GM21367 (cell line): ENCODE results near the gene LGR6.

Experiments used
- ATAC-seq: cut with Tn5 transposase; IDR thresholded peaks from one replicate; pipeline ENCODE4 v1.9.1; 2021; ENCODE audit not compliant: unreplicated experiment

Gene LGR6

DNA sequence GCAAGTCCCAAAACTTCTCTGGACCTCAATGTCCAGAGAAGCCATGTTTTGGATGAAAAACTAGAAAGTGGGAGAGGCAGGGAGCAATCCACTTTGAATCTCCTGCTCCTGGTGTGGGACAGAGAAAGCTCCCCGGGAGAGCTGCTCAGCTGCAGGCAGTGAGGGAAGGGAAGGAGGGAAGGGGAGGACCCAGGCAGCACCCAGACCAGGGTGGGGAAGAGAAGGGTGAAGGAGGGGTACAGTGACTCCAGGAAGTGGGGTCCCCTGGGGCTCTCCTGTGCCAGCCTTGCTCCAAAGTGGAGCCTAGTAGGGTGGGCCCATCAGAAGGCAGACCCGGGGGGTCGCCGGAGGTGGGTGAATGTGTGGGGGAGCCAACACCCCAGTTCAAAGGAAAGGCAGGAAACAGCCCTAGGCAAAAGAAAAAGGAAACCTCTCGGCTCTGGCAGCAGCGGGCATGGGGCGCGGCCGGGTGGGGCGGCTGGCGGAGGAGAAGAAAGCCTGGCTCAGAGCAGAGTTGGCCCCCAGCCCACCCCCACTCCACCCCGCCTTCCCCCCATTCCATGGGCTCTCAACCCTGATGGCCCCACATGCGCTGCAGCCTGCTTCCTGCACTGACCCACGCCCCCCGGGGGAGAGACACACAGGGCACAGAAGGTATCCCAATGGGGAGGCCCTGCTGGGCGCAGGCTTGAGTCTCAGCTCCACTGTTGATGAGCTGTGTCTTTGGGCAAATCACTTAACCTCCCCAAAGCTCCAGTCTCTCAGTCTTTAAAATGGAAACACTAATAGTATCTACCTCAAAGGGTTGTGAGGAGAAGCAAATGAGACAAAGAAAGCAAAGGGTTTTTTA lies 5.7 kb downstream of the LGR6 start:
- ATAC-seq: no peak

DNA sequence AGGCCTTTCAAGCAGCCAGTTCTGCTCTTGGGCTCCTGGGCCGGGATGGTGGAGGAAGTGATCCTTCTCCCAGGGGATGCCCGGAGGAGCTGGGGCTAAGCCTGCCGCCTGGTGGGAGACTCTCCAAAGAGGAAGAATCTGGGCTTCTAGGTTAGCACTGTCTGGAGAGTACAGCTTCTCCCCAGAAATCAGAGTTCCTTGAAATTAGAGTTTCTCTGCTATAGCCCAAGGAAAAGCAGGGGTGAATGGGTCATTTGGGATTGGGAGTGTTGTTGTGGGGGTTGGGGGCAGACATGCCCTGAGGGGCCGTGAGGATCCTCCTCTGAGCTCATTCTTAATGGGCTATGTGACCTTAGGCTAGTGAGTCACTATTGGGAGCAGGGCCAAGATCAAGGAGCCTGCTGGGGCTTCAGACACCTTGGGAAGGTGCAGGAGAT lies 6.5 kb downstream of the LGR6 start:
- no peak for ATAC-seq

DNA sequence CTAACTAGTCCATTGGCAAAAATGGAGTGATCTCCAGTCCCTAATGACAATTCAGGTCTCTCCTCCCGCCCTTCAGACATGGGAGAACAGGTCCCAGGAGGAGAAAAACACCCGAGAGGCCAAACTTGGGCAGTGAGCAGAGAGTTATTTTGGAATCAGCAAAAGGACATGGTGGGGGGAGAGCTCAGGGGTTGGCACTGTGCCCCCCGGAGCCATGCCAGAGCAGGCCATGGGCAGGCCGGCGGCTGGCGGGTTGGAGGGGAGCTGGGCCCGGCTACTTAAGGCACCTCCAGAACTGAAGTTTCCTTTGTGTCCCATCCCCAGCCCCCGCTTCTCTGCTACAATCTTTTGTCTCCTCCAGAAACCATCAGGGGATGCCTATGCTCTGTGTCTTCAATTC lies 7.1 kb downstream of the LGR6 start:
- ATAC-seq: no peak

DNA sequence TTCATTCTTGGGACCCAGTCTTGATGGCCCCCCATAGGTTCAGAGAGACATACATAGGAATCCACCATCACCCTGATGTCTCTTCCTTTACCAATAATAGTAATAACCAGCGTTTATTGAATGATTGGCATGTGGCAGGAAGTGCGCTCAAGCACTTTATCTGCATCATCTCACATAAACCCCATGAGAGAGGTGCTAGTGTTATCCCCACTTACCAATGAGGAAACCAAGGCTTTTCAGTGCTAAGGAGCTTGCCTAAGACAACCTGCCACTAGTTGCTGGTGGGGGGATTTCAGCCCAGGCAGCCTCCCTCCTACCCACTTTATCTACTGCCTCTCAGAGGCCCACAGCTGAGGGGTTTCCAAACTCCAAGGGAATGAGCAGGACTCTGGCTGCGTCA lies 7.7 kb downstream of the LGR6 start:
- ATAC-seq: no peak

DNA sequence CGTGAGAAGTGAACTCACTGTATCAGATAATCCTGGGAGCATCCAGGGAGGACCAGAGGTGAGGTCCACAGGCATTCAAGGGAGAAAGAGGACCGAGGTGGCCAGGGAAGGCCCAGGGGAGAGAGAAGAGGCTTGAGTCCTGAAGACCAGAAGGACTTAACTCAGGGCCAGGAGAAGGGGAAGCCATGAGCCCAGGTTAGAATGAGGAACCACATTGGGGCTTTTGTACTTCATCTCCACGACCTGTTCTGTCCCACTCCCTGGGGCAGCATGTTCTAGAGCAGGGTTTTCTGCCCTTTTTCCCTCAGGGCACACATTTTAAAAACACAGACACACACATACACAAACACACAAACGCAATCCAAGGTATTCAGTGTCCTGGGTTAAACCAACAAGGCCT lies 8.4 kb downstream of the LGR6 start:
- ATAC-seq: no peak

DNA sequence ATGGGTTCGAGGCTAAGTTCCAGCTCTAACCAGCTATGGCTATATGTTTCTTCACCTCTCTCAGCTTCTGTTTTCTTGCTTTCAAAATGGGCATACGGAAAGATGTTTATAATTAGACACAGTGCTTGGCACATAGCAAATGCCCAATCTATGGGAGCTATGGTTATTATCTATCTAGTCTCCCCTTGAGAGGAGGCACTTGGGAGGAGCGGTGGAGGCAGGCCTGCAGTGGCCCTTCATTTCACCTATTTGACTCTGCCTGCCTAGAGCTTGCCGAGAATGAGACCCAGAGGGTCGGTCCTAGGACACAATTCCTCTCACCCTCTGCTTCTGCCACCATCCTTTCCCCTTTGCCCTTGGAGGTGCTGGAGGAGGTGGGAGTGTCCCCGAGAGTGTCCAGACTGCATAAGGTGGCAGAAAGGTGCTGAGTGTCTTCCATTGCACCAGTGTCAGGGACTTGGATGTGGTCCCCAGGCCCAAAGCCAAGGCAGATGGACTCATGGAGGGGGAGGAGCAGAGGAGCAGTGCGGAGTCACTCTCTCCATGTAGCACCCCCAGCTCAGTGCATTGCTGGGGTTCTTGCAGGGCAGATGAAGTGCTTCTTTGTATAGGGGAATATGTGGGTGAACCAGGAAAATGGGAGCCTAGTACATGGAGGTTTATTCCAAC lies 9.0 kb downstream of the LGR6 start:
- no peak for ATAC-seq

DNA sequence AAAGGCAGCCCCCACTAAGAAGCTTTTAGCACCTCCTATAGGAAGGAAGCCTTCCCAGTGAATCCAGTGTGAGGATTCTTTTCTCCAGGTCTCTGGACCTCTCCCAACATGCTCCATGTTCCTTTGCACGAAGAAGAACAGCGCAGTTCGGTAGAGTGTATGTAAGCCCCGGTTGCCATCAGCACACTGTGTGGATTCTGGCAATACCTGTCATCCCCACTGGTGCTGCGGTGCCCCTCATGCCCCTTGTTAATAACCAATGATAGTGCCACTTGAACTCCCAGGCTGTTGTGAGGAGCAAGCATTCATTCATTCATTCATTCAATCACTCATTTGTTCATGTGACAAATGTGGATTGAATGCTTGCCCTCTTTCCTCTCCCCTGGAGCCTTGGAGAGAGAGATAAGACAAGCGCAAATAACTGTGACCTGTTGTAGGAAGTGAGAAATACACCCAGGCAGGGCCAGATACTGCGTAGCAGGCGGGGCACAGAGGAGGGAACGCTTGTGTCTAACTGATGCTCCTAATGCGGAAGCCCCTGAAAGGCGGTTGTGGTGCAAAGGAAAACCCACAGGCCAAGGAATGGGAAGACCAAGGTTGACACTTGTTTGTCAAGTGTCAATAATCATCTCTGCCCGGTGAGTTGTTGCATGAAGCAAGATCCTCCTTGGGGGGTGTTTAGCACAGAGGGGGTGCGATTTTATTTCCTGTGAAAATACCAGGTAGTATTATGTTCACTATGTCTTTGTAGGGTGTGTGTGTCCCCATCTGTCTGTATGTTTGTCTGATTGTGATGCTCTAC lies 9.8 kb downstream of the LGR6 start:
- no peak for ATAC-seq

DNA sequence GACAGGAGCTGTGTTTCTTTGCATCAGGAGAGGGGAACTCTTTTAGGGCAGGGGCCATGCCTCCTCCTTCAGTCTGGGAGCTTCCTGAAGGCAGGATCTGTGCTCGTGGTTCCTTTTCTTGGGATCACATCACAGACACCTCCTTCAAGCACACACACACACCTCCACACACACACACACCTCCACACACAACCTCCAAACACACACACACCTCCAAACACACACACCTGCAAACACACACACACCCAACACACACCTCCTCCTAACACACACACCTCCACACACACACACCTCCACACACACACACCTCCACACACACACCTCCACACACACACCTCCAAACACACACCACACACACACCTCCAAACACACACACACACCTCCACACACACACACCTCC lies 10.5 kb downstream of the LGR6 start:
- no peak for ATAC-seq

DNA sequence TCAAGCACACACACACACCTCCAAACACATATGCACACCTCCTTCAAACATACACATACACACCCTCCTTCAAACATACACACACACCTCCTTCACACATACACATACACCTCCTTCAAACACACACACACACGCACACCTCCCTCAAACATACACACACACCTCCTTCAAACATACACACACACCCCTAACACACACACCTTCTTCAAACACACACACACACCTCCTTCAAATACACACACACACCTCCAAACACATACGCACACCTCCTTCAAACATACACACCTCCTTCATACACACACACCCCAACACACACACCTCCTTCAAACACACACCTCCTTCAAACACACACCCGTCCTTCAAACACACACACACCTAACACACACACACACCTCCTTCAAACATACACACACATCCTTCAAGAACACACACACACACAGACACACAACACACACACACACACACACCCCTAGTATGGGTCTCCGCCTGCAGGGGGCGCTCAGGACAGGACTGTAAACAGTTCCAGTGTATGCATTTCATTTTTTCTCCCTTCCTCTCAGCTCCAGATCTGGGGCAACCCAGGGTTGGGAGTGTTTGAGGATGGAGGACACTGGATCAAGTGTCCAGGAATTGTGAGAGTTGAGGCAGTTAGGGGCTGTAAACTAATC lies 12.1 kb downstream of the LGR6 start:
- ATAC-seq: no peak

DNA sequence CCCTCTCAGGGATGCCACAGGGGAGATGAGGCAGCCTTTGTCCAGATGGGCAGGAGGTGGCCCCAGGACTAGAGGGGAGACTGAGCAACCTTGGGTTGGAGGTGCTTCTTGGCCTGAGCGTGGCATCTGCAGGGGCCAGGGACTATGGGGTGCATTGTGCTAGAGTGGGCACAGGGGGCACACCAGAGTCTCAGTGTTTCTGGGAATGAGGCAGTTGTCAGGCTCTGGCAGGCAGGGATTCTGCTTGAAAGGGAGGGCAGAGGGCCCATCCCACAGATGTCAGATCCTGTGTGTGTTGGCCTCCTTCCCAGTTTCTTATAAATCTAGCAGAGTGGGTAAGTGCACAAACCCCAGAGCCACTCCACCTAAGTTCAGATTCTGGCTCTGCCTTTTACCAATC lies 13.7 kb downstream of the LGR6 start:
- ATAC-seq: no peak

DNA sequence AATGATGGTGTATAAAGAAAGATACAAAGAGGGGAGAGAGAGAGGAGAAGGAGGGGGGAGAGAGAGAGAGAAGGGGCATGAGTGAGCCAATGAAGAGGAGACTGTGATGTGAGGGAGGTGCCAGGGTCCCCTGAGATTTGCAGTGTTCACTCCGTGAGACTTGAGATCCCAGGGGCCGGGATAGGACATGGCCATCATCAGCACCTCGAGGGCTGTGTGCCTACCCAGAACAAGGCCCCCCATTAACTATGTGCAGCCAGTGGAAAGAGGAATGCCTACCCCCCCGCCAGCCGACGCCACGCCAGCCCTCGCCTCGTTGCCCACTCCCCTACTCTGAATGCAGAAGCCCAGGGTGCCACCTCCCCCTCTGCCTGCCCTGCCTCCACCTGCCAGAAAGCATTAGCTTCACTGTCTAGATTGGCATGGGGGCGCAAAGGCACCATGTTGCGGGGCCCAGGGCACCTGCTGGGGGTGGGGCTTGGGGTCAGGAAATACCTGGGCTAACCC lies 14.8 kb downstream of the LGR6 start:
- no peak for ATAC-seq

DNA sequence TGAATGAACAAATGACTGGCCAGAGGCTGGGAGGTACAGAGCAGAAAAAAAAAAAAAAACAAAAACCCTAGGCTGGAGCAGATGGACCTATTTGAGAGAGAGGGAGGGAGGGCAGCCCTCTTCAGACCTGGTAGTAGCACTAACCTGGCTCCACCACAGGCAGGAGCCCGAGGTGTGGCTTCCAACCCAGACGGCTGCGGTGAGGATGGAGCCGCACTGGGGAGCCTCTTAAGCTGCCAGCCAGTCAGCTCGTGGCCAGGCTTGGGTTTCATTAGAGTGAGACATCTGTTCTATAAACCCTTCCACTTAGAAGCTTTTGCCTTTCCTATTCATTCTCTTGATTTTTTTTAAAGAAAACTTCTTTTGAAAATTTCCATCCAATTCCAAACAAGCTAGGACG lies 16.8 kb downstream of the LGR6 start:
- ATAC-seq: no peak

DNA sequence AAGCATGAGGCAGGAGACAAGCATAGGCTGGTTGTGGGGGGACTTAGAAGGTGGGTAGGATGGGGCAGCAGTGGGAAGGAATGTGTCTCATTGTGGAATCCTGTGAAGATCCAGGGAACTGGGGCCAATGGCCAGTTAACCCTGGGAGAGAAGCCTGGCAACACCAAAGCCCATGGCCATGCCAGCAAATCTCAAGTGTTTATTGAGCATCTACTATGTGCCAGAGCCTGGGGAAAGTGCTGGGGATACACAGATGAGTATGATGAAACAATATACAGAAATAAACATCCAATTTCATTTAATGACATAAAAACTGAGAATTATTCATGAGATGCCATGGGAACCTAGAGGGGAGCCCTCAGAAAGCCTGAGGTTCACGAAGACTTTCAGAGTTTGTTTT lies 17.4 kb downstream of the LGR6 start:
- no peak for ATAC-seq

DNA sequence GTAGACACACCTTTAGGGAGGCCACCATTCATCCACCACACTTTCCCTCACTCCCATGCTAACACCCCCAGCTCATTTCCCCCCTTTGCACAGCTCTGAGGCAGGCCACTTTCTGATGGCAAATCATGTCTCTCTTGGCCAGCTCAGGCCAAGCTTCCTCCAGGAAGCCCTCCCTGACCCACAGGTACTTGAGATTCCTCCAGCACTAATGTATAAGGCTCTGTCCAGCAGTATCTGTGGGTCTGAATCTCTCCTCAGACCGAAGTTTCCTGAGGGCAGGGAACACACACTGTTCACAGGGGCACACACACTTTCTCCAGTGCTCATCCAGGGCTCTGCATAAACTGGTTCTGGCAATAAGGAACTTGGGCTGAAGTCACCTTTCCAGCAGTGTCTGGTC lies 19.2 kb downstream of the LGR6 start:
- no peak for ATAC-seq

DNA sequence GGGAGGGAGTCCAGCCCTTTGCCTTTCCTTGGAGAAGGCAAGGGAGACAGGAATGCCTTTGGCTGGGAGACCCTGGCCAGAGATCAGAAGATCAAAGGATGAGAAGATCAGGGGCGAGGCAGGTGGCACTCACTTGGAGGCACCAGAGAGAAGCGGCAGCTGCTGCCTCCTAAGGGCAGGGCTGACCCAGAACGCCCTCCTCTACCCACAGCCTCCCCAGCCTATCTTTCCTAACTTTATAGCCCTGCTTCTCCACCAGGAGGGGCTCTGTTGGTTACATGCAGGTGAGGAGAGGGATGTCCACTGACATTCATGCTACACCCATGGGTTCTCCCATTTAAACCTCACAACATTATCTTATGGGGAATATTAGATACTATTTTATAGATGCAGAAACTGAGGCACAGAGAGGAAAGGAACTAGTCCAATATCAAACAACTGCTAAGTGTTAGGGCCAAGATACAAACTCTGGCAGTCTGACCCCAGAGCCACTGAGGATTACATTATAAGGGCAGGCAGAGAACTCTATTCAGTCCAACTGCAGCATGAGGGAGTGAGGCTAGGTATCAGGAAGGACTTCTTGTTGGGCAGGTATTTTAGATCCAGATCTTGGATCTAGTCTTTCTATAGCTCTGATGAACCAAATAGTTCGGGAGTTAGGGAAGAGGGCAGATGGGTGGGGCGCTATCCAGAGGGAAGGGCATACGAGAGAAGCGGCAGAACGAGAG lies 19.9 kb downstream of the LGR6 start:
- ATAC-seq: no peak

DNA sequence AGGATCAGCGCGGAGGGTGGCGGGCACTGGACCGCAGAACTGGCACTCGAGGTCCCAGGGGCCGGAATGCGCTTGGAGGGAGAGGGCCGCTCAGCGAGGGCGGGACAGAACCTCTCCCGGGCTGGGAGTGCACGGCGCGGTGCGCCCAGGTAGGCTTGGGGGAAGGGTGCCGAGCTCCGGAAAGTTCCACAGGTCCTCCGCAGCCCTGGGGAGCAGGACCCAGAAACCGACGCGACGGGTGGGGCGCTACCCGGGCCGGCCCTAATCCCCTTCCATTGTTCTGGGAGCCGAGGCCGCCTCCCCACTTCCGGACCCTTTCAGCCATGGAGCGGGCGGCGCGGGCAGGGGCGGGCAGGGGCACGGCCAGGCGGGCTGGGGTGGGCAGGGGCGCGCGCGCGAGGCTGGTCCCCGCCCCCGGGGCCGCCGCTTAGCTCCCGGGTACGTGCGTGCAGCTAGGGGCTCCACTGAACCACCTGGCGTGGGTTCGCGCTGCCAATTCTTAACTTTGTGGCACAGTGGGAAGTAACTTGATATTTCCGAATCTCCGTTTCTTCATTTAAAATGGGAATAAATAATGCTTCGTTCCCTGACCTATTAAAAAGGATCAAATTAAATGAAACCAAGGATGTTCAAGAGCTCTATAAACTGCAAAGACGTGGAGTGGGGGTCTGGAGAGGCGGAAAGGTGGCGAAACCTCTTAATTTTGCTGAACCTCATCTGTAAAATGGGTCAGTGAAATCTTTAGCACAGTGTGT lies 20.7 kb downstream of the LGR6 start:
- ATAC-seq: no peak

DNA sequence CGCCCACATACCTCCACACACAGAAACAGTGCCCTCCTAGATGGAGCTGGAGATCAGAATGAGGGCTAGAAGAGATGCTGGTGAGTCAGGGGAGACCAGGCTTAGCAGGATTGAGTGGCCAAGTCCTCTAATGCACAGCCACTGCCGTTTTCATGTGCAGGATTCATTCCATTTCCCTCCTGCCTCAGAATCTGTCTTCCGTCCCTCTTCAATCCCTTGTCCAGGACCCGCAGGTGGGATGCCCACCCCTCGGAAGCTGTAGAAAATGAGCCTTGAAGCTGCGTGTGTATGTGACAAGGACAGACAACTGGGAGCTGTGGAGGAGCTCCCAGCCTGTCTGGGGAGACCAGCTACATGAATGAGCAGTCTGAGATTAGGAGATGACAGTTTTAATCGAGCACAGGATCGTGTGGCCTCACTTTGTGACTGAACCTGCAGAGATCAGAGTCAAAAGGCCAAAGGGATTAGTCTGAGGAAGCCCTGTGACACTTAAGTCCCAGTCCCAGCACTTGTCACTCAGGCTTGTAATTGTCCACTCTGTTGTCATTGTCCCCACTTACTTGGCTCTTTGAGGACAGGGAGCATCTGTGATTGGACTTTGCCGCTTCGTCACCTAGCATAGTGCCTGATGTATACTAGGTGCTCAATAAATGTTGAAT lies 22.0 kb downstream of the LGR6 start:
- ATAC-seq: no peak

DNA sequence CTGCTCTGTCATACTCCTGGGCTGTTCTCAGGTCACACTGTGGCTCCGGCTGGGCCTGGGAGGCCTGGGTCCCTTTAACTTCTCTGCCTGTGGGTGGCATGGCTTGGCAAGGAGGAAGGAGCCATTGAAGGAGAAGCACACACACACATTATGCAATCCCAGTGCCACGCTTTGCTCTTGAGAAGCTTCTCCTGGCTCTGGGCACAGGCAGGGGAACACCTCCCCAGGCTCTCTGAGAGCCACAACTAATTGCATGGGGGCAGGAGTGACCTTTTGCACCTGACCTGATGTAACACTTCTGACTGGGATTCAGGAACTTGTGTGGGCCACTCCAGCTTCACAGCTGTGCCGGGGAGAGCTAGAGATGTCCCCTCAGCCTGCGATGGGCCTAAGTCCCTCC lies 23.1 kb downstream of the LGR6 start:
- no peak for ATAC-seq

DNA sequence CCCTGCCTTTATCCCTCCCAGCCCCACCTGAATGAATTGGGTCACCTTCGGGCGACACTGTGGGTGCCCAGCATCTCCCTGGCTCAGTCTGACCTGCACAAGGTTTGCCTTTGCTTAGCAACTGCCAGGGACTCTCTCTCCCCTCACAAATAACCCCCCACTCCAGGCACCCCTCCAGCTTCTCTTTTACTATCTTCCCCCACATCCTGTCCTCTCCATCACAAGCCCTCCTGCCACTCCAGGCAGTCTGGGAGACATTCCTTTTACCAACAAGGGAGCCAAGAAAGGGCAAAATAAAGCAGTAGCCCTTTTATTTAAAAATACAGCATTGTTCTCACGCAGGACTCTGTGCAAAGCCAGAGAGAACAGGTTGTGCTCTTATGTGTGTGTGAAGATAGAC lies 23.9 kb downstream of the LGR6 start:
- ATAC-seq: no peak
